GM18858 (cell line): Measurements from ENCODE around the gene USP27X.

Experiments
- ATAC-seq: cut with Tn5 transposase; IDR thresholded peaks from one replicate; pipeline ENCODE4 v1.9.1; 2021; ENCODE audit not compliant: unreplicated experiment

USP27X gene

GRCh38 chrX:49878834-49879655 is at the start of gene USP27X:
TSS of gene USP27X (plus strand) at chrX:49879484. CDS start at chrX:49880308, 824 bp downstream.
- ATAC-seq, result peak; percentile 83

GRCh38 chrX:49838374-49838773 is 40.9 kb upstream of the USP27X start:
- peak; percentile 60 for ATAC-seq

GRCh38 chrX:49840679-49841078 is 38.6 kb upstream of the USP27X start:
- peak; percentile 33 for ATAC-seq

- ATAC-seq, result no peak
These were observed 36.7 kb upstream of the USP27X start for GRCh38 chrX:49842621-49843020.

- no peak for ATAC-seq
These were observed 34.7 kb upstream of the USP27X start for GRCh38 chrX:49844611-49845010.

GRCh38 chrX:49845701-49846403 is 33.4 kb upstream of the USP27X start:
- ATAC-seq, result no peak

GRCh38 chrX:49846522-49846921 is 32.8 kb upstream of the USP27X start:
- ATAC-seq, result no peak

- no peak for ATAC-seq
These were observed 31.0 kb upstream of the USP27X start for GRCh38 chrX:49848275-49848674.

- ATAC-seq, result peak; percentile 46
These were observed 29.3 kb upstream of the USP27X start for GRCh38 chrX:49850028-49850427.

- ATAC-seq, result no peak
These were observed 25.6 kb upstream of the USP27X start for GRCh38 chrX:49853661-49854060.

GRCh38 chrX:49856819-49857218 is 22.5 kb upstream of the USP27X start:
- no peak for ATAC-seq

GRCh38 chrX:49858341-49858740 is 20.9 kb upstream of the USP27X start:
- ATAC-seq, result no peak

GRCh38 chrX:49859491-49859890 is 19.8 kb upstream of the USP27X start:
- ATAC-seq, result no peak

GRCh38 chrX:49860867-49861535 is 18.3 kb upstream of the USP27X start:
- no peak for ATAC-seq

- no peak for ATAC-seq
These were observed 17.2 kb upstream of the USP27X start for GRCh38 chrX:49862093-49862492.

GRCh38 chrX:49868739-49869138 is 10.5 kb upstream of the USP27X start:
- ATAC-seq, result no peak

GRCh38 chrX:49876750-49877149 is 2.5 kb upstream of the USP27X start:
- ATAC-seq, result no peak

GRCh38 chrX:49877397-49878101 is 1.7 kb upstream of the USP27X start:
- no peak for ATAC-seq

GRCh38 chrX:49878128-49878833 is 1.0 kb upstream of the USP27X start:
- ATAC-seq, result no peak

GRCh38 chrX:49879656-49880277 is 483 bp downstream of the USP27X start:
- no peak for ATAC-seq
